ENCODE data around the gene MYBBP1A.

DNA sequence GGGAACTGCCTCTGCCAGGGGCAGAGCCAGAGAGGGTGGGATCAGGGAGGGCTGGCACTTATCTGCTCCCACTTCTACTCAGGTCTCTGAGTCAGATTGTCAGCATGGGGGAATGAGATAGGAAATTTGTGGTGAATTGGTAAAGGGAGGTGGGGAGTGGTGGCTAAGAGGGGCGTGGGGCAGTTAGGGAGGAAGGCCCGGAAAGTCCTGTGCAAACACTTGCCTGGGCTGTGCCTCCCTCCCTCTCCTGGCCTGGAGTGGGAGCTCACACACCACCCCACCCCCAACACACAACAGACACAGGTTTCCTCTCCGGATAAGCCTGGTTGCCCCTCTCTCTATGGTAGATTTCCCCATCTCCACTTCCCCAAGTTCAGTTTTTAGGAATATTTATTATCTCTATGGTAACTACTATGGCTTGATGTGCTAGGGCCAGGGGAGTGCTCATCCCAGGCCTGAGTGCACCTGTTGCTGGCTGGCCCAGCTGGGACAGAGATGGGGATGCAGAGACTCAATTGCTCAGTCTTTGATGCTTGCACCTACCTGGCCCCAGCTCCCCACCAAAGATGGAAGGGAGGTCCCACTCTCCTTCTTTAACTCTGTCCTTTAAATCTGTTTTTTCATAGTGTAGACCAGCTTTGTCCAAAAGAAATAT lies 53.8 kb downstream of the MYBBP1A start:
- no peak for TF ChIP-seq SUZ12 (IDR thresholded peaks at IDR 0.05; ENCODE audit: low read length)
- TF ChIP-seq, protein P1, sequence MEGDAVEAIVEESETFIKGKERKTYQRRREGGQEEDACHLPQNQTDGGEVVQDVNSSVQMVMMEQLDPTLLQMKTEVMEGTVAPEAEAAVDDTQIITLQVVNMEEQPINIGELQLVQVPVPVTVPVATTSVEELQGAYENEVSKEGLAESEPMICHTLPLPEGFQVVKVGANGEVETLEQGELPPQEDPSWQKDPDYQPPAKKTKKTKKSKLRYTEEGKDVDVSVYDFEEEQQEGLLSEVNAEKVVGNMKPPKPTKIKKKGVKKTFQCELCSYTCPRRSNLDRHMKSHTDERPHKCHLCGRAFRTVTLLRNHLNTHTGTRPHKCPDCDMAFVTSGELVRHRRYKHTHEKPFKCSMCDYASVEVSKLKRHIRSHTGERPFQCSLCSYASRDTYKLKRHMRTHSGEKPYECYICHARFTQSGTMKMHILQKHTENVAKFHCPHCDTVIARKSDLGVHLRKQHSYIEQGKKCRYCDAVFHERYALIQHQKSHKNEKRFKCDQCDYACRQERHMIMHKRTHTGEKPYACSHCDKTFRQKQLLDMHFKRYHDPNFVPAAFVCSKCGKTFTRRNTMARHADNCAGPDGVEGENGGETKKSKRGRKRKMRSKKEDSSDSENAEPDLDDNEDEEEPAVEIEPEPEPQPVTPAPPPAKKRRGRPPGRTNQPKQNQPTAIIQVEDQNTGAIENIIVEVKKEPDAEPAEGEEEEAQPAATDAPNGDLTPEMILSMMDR (IDR thresholded peaks at IDR 0.05; ENCODE audit: control extremely low read depth in 1 of 3, insufficient read depth in 1 of 3, low read depth in 1 of 3, low read length in 3 of 3), result no peak
- no peak for TF ChIP-seq SAP30 (IDR thresholded peaks at IDR 0.05; ENCODE audit: insufficient read depth, insufficient replicate concordance, low read length)
- TF ChIP-seq EGR1 (IDR thresholded peaks at IDR 0.05; ENCODE audit: borderline replicate concordance, low read depth, low read length), result no peak
- no peak for TF ChIP-seq POLR2A (IDR thresholded peaks at IDR 0.05; ENCODE audit: control extremely low read depth in 1 of 2, low read depth in 2 of 2, low read length in 2 of 2)
- no peak for TF ChIP-seq CHD2 (IDR thresholded peaks at IDR 0.05; ENCODE audit: low read length)
- no peak for TF ChIP-seq POLR2AphosphoS5 (IDR thresholded peaks at IDR 0.05; ENCODE audit: low read depth, low read length)
- TF ChIP-seq TCF12 (IDR thresholded peaks at IDR 0.05; ENCODE audit: low read depth, low read length), result no peak
- no peak for TF ChIP-seq RAD21 (IDR thresholded peaks at IDR 0.05 in 1 of 2, conservative IDR thresholded peaks at IDR 0.05 in 1 of 2; ENCODE audit: low read depth in 2 of 2, low read length in 2 of 2)
- TF ChIP-seq EP300 (IDR thresholded peaks at IDR 0.05; ENCODE audit: borderline replicate concordance in 1 of 2, low read depth in 2 of 2, low read length in 2 of 2), result no peak
- TF ChIP-seq KDM1A (IDR thresholded peaks at IDR 0.05; ENCODE audit: borderline replicate concordance, low read length), result no peak
- TF ChIP-seq MAFK (IDR thresholded peaks at IDR 0.05; ENCODE audit: low read depth, low read length), result no peak
- TF ChIP-seq CBX5 (IDR thresholded peaks at IDR 0.05; ENCODE audit: low read depth, low read length), result no peak
